Spleen (tissue), 7 donors: ENCODE data around the gene CASR.

Experiments used
- CTCF ChIP-seq, 11 experiments: fragments of 200-600 bp in 7 of 11; fragments of 450-650 bp in 4 of 11; sonication (generic) in 4 of 11; IDR thresholded peaks in 8 of 11; conservative IDR thresholded peaks in 3 of 11; 1 replicate in 7 of 11; 2 replicates in 4 of 11; pipeline versions ENCODE4 v1.4.0 to v1.8.0; 2016 to 2021; ENCODE audit warnings: antibody characterized with exemption in 11 of 11, inconsistent platforms in 4 of 11, mild to moderate bottlenecking in 1 of 11
- POLR2A ChIP-seq, 3 donors: fragments of 450-650 bp; IDR thresholded peaks; one replicate each; pipeline ENCODE4 v1.5.1; 2017; ENCODE audit warnings: antibody characterized with exemption in 3 of 3, mild to moderate bottlenecking in 1 of 3
- donor health status: DM: no; HTN: no; CAD: no; lungs with moderate emphysema.
- donor health status: DM: no; HTN: no; CAD: no.
- donor health status: DM: no; HTN: no; CAD: no.

DNA sequence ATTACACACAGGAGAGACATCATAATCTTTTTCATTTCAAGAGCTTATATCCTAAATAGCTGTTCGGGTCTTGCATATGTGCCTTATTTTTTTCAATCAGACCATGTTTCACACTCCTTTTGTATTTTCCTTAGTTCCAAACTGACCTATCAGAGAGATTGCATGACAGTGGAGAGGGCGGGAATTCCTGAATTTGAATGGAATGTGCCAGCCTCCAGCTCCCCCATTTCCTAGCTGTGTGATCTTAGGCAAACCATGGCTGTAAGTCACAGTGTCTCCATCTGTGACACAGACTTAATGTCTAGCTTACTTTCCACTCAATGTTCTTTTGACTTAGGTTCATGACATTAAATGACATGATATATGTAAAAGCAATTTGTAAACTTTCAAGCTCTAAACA is 79.6 kb downstream of the CASR start:
- TF ChIP-seq CTCF (IDR thresholded peaks at IDR 0.05 in 8 of 11, conservative IDR thresholded peaks at IDR 0.05 in 3 of 11) (no peak), POLR2A (IDR thresholded peaks at IDR 0.05) (no peak)
